Measurements from ENCODE around the gene BBS9. TPM values are rescaled to one million over a fixed set of nuclear protein-coding genes. Genes with fewer than 3 reads are reported as not detected.
"Not testable (repeated sequence)": the region's sequence is repeated elsewhere in the genome, so short reads cannot be mapped to it uniquely, and the experiment has no call there.

Gene BBS9
- total and polyA plus RNA-seq, 2 donors (not counting 3 experiments of a cell fraction or from before 2014, with no cell fraction given), result 5.7 to 17.4 TPM

- Histone ChIP-seq H3K4me1 (ENCODE audit: control insufficient read depth, extremely low read depth, insufficient read depth, low read length) (no peaks in the 10 kb centered on the region), H3K36me3 (ENCODE audit: control insufficient read depth in 2 of 2, extremely low read depth in 1 of 2, insufficient read depth in 2 of 2, low read length in 2 of 2) (no peaks in the 10 kb centered on the region), H3K9me1 (replicated peaks; ENCODE audit: control insufficient read depth, extremely low read depth, insufficient read depth, low read length) (peaks cover 4% of the 10 kb centered on the region), H4K20me1 (replicated peaks; ENCODE audit: control insufficient read depth, extremely low read depth, insufficient read depth, low read length) (no peaks in the 10 kb centered on the region), H3K27me3 (ENCODE audit: control insufficient read depth in 2 of 2, insufficient read depth in 2 of 2, low read length in 2 of 2) (no peaks in the 10 kb centered on the region), H3K9ac (replicated peaks; ENCODE audit: extremely low read depth, insufficient read depth, low read length) (no peak overlapping the region), H3K27ac (ENCODE audit: insufficient read depth, low read depth, low read length) (no peak overlapping the region), H3K9me3 (replicated peaks; ENCODE audit: control insufficient read depth, insufficient read depth, low read length) (no peaks in the 10 kb centered on the region), H3K4me2 (ENCODE audit: insufficient read depth, low read length) (no peak overlapping the region), H3K4me3 (replicated peaks in 1 of 3; ENCODE audit: insufficient read depth in 1 of 3, low read depth in 1 of 3, low read length in 3 of 3) (no peak overlapping the region), H2AFZ (ENCODE audit: low read depth, low read length) (no peak overlapping the region), H3K79me2 (ENCODE audit: control insufficient read depth, insufficient read depth, low read length) (no peaks in the 10 kb centered on the region)
- CTCF ChIA-PET, result interaction anchor here (1.5 kb wide), 2 partner anchors 9 to 61 kb away, joined by 4 read pairs; no protein-coding TSS in a partner anchor
- BruUV-seq (replicated peaks), result no TSS peak
- TF ChIP-seq MYC (IDR thresholded peaks at IDR 0.05; ENCODE audit: low read depth, low read length), result no peak
- no peak for TF ChIP-seq POLR2AphosphoS5 (IDR thresholded peaks at IDR 0.05; ENCODE audit: insufficient read depth, low read depth, low read length)
- no peak for TF ChIP-seq FOS (IDR thresholded peaks at IDR 0.05; ENCODE audit: borderline replicate concordance, insufficient read depth, low read length)
- TF ChIP-seq GATA2 (IDR thresholded peaks at IDR 0.05; ENCODE audit: insufficient read depth, insufficient read length, low read depth, low read length), result no peak
- no peak for TF ChIP-seq EZH2 (IDR thresholded peaks at IDR 0.05; ENCODE audit: borderline replicate concordance, low read depth, low read length, severe bottlenecking)
- TF ChIP-seq, protein P1, sequence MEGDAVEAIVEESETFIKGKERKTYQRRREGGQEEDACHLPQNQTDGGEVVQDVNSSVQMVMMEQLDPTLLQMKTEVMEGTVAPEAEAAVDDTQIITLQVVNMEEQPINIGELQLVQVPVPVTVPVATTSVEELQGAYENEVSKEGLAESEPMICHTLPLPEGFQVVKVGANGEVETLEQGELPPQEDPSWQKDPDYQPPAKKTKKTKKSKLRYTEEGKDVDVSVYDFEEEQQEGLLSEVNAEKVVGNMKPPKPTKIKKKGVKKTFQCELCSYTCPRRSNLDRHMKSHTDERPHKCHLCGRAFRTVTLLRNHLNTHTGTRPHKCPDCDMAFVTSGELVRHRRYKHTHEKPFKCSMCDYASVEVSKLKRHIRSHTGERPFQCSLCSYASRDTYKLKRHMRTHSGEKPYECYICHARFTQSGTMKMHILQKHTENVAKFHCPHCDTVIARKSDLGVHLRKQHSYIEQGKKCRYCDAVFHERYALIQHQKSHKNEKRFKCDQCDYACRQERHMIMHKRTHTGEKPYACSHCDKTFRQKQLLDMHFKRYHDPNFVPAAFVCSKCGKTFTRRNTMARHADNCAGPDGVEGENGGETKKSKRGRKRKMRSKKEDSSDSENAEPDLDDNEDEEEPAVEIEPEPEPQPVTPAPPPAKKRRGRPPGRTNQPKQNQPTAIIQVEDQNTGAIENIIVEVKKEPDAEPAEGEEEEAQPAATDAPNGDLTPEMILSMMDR (IDR thresholded peaks at IDR 0.05; ENCODE audit: extremely low read depth in 1 of 2, insufficient read depth in 1 of 2, low read depth in 1 of 2, low read length in 2 of 2), result no peak
- no peak for TF ChIP-seq JUN (IDR thresholded peaks at IDR 0.05; ENCODE audit: borderline replicate concordance, insufficient read depth, insufficient read length, low read depth)
- FAIRE-seq (no peak), DNase-seq (ENCODE audit: low read depth, low spot score) (no peak)
- POLR2A ChIA-PET, result no interaction called here
- intact Hi-C loops (cut with micrococcal nuclease) (no loop called here), dilution Hi-C loops (cut with MboI; ENCODE audit: extremely low pct_ligation_motif_present, low sequenced_read_pairs) (no loop called here)
These were observed 133.1 kb downstream of the BBS9 start for GRCh38 chr7:33262476-33262875.

DNA sequence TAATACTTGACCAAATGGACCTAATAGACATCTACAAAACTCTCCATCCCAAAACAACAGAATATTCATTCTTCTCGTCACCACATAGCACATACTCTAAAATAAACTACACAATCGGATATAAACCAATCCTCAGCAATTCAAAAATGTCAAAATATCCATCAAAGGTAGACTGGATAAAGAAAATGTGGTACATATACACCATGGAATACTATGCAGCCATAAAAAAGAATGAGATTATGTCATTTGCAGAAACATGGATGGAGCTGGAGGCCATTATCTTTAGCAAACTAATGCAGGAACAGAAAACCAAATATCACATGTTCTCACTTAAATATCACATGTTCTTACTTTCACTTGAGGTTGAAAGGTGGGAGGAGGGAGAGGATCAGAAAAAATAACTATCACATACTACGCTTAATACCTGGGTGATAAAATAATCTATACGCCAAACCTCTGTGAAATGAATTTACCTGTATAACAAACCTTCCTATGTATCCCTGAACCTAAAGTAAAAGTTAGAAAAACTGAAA is 142.5 kb downstream of the BBS9 start:
- H3K4me3 ChIP-seq (replicated peaks in 1 of 3; ENCODE audit: insufficient read depth in 1 of 3, low read depth in 1 of 3, low read length in 3 of 3); H4K20me1 ChIP-seq (replicated peaks; ENCODE audit: control insufficient read depth, extremely low read depth, insufficient read depth, low read length); H3K36me3 ChIP-seq (ENCODE audit: control insufficient read depth in 2 of 2, extremely low read depth in 1 of 2, insufficient read depth in 2 of 2, low read length in 2 of 2); H3K9me1 ChIP-seq (replicated peaks; ENCODE audit: control insufficient read depth, extremely low read depth, insufficient read depth, low read length); CTCF ChIA-PET; H3K4me2 ChIP-seq (ENCODE audit: insufficient read depth, low read length); H3K9ac ChIP-seq (replicated peaks; ENCODE audit: extremely low read depth, insufficient read depth, low read length); H3K79me2 ChIP-seq (ENCODE audit: control insufficient read depth, insufficient read depth, low read length); H3K27me3 ChIP-seq (ENCODE audit: control insufficient read depth in 2 of 2, insufficient read depth in 2 of 2, low read length in 2 of 2); H3K9me3 ChIP-seq (replicated peaks; ENCODE audit: control insufficient read depth, insufficient read depth, low read length); H2AFZ ChIP-seq (ENCODE audit: low read depth, low read length); POLR2A ChIA-PET; DNase-seq (ENCODE audit: low read depth, low spot score); BruUV-seq (replicated peaks); H3K27ac ChIP-seq (ENCODE audit: insufficient read depth, low read depth, low read length); intact Hi-C loops (cut with micrococcal nuclease); FAIRE-seq; H3K4me1 ChIP-seq (ENCODE audit: control insufficient read depth, extremely low read depth, insufficient read depth, low read length); dilution Hi-C loops (cut with MboI; ENCODE audit: extremely low pct_ligation_motif_present, low sequenced_read_pairs): not testable (repeated sequence)

Measured in endothelial cell of umbilical vein (primary cell).